ENCODE measurements around the gene CNTN6.

The CNTN6 gene

GRCh38 chr3:1179146-1179545 lies 86.3 kb downstream of the CNTN6 start:
- no peak for DNase-seq (ENCODE audit: low read depth)

- no peak for DNase-seq (ENCODE audit: low read depth)
Observed at GRCh38 chr3:1183320-1184048, 90.7 kb downstream of the CNTN6 start.

GRCh38 chr3:1190569-1190968 lies 97.7 kb downstream of the CNTN6 start:
- DNase-seq (ENCODE audit: low read depth) = no peak

- no peak for DNase-seq (ENCODE audit: low read depth)
Observed at GRCh38 chr3:1191026-1191425, 98.2 kb downstream of the CNTN6 start.

GRCh38 chr3:1195947-1196346 lies 103.1 kb downstream of the CNTN6 start:
- no peak for DNase-seq (ENCODE audit: low read depth)

GRCh38 chr3:1197051-1197450 lies 104.2 kb downstream of the CNTN6 start:
- DNase-seq (ENCODE audit: low read depth) = no peak

GRCh38 chr3:1200371-1200770 lies 107.5 kb downstream of the CNTN6 start:
- no peak for DNase-seq (ENCODE audit: low read depth)

GRCh38 chr3:1207904-1208303 lies 115.1 kb downstream of the CNTN6 start:
- DNase-seq (ENCODE audit: low read depth) = no peak

GRCh38 chr3:1214933-1215332 lies 122.1 kb downstream of the CNTN6 start:
- no peak for DNase-seq (ENCODE audit: low read depth)

GRCh38 chr3:1216856-1217255 lies 124.0 kb downstream of the CNTN6 start:
- no peak for DNase-seq (ENCODE audit: low read depth)

GRCh38 chr3:1227111-1227510 lies 134.3 kb downstream of the CNTN6 start:
- DNase-seq (ENCODE audit: low read depth) = no peak

GRCh38 chr3:1228289-1228688 lies 135.5 kb downstream of the CNTN6 start:
- DNase-seq (ENCODE audit: low read depth) = no peak

- no peak for DNase-seq (ENCODE audit: low read depth)
Observed at GRCh38 chr3:1230920-1231319, 138.1 kb downstream of the CNTN6 start.

GRCh38 chr3:1232276-1232675 lies 139.5 kb downstream of the CNTN6 start:
- DNase-seq (ENCODE audit: low read depth) = no peak

- DNase-seq (ENCODE audit: low read depth) = no peak
Observed at GRCh38 chr3:1235526-1236120, 142.8 kb downstream of the CNTN6 start.

GRCh38 chr3:1251282-1252060 lies 158.6 kb downstream of the CNTN6 start:
- no peak for DNase-seq (ENCODE audit: low read depth)

GRCh38 chr3:1252061-1252430 lies 159.2 kb downstream of the CNTN6 start:
- DNase-seq (ENCODE audit: low read depth) = no peak

GRCh38 chr3:1262246-1262645 lies 169.4 kb downstream of the CNTN6 start:
- DNase-seq (ENCODE audit: low read depth) = no peak

- no peak for DNase-seq (ENCODE audit: low read depth)
Observed at GRCh38 chr3:1263121-1263520, 170.3 kb downstream of the CNTN6 start.

GRCh38 chr3:1269808-1270207 lies 177.0 kb downstream of the CNTN6 start:
- DNase-seq (ENCODE audit: low read depth) = no peak

- no peak for DNase-seq (ENCODE audit: low read depth)
Observed at GRCh38 chr3:1272546-1273265, 179.9 kb downstream of the CNTN6 start.

GRCh38 chr3:1275495-1275894 lies 182.7 kb downstream of the CNTN6 start:
- DNase-seq (ENCODE audit: low read depth) = no peak

- DNase-seq (ENCODE audit: low read depth) = no peak
Observed at GRCh38 chr3:1287815-1288214, 195.0 kb downstream of the CNTN6 start.
